Caco-2 (cell line): Measurements from ENCODE around the gene PRPF31. TPM values are rescaled to one million over a fixed set of nuclear protein-coding genes. Genes with fewer than 3 reads are reported as not detected.

Source experiments
- BruUV-seq: library from RNA; stranded (reverse); fragments of 400-500 nt; replicated peaks from 2 replicates; lab custom pipeline; 2021; lab: Mats Ljungman, UMichigan
- CTCF ChIA-PET: fragments of 300-600 bp; sonication (Branson Sonifier 250); formaldehyde crosslinking; loops from one replicate; lab custom pipeline; 2022; ENCODE audit warnings: antibody characterized with exemption; lab: Charles Lee
- POLR2A ChIA-PET: fragments of 300-600 bp; sonication (Branson Sonifier 250); formaldehyde crosslinking; loops from one replicate; lab custom pipeline; 2022; ENCODE audit warnings: antibody characterized with exemption; lab: Charles Lee
- DNase-seq, 2 experiments: peaks; one replicate each; pipeline versions ENCODE4 v3.0.0 to v3.0.0-alpha.2; 2020 to 2022
- H3K27me3 ChIP-seq: replicated peaks from 2 replicates; pipeline ENCODE4 v1.6.0; 2011; ENCODE audit warnings: low read length; ENCODE audit not compliant: control insufficient read depth, insufficient read depth
- H3K36me3 ChIP-seq: 2 replicates; pipeline ENCODE4 v1.5.1; 2011; ENCODE audit warnings: low read length; ENCODE audit not compliant: control insufficient read depth, insufficient read depth
- H3K4me1 ChIP-seq: fragments of 250-450 bp; sonication (Bioruptor Pico); 2 replicates; pipeline ENCODE4 v1.5.1; 2020; ENCODE audit warnings: mild to moderate bottlenecking
- H3K4me3 ChIP-seq: 2 replicates; pipeline ENCODE4 v1.5.1; 2011; ENCODE audit warnings: low read depth, mild to moderate bottlenecking, control low read depth, low read length
- H3K9me3 ChIP-seq: fragments of 250-450 bp; sonication (Bioruptor Pico); 2 replicates; pipeline ENCODE4 v1.5.1; 2020; ENCODE audit warnings: mild to moderate bottlenecking, moderate library complexity
- H3K27ac Mint-ChIP-seq: one replicate; pipeline ENCODE4 v1.8.0; 2022; ENCODE audit warnings: mixed read lengths; ENCODE audit not compliant: unreplicated experiment
- H3K27me3 Mint-ChIP-seq: one replicate; pipeline ENCODE4 v1.8.0; 2022; ENCODE audit warnings: mixed read lengths; ENCODE audit not compliant: insufficient read depth, unreplicated experiment
- H3K36me3 Mint-ChIP-seq: one replicate; pipeline ENCODE4 v1.8.0; 2022; ENCODE audit warnings: mild to moderate bottlenecking, mixed read lengths; ENCODE audit not compliant: insufficient read depth, unreplicated experiment
- H3K4me1 Mint-ChIP-seq: one replicate; pipeline ENCODE4 v1.8.0; 2022; ENCODE audit warnings: low read depth, mixed read lengths; ENCODE audit not compliant: unreplicated experiment
- H3K4me3 Mint-ChIP-seq: one replicate; pipeline ENCODE4 v1.8.0; 2022; ENCODE audit warnings: mild to moderate bottlenecking, moderate library complexity, mixed read lengths; ENCODE audit not compliant: unreplicated experiment
- H3K9me3 Mint-ChIP-seq: one replicate; pipeline ENCODE4 v1.8.0; 2022; ENCODE audit warnings: mixed read lengths; ENCODE audit not compliant: unreplicated experiment
- intact Hi-C: fragments of 100-400 bp; cut with micrococcal nuclease; formaldehyde crosslinking; loops from one replicate; pipeline ENCODE4 v1.10.0; 2022; ENCODE audit not compliant: unreplicated experiment
- total RNA-seq: library from RNA; stranded (reverse); gene quantifications from 2 replicates; pipeline ENCODE4 v1.2.3, GENCODE V29; 2022
- TF ChIP-seq, protein P1 (sequence below), 2 experiments: fragments of 200-600 bp in 1 of 2; IDR thresholded peaks; 1 replicate in 1 of 2; 2 replicates in 1 of 2; pipeline versions ENCODE4 v1.5.1 to v1.8.0; 2011 to 2022; ENCODE audit warnings: antibody characterized with exemption in 1 of 2, control low read depth in 1 of 2, inconsistent platforms in 1 of 2, low read depth in 1 of 2, low read length in 1 of 2, mild to moderate bottlenecking in 1 of 2, moderate library complexity in 1 of 2; ENCODE audit not compliant: insufficient read depth in 1 of 2, severe bottlenecking in 1 of 2, unreplicated experiment in 1 of 2

Gene PRPF31
- total RNA-seq, 1 experiment from 2014 or later, result 99.0 TPM

DNA sequence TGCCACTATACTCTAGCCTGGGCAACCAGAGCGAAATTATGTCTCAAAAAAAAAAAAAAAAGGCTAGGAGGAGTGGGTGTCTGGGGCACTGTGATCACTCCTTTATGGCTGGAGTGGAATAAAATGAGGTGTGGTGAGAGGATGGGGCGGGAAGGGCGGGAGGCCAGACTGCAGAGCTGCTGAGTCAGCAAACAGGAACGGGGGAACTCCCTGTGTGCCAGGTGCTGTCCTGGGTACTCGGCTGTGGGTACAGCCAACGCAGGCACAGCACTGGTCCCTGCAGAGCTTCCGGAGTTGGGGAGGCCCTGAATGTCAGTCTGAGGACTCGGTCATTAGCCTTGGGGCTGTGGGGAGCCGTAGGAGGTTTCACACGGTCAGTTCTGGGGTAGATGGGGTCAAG is 5.7 kb downstream of the PRPF31 start:
- peaks cover 66% of the 10 kb centered on the region for H3K36me3 Mint-ChIP-seq
- POLR2A ChIA-PET, result interaction anchor here (0.7 kb wide), 1 partner anchor 90 kb away, joined by 4 read pairs; no protein-coding TSS in a partner anchor
- no peak for DNase-seq
- BruUV-seq, result no TSS peak
- TF ChIP-seq, protein P1, sequence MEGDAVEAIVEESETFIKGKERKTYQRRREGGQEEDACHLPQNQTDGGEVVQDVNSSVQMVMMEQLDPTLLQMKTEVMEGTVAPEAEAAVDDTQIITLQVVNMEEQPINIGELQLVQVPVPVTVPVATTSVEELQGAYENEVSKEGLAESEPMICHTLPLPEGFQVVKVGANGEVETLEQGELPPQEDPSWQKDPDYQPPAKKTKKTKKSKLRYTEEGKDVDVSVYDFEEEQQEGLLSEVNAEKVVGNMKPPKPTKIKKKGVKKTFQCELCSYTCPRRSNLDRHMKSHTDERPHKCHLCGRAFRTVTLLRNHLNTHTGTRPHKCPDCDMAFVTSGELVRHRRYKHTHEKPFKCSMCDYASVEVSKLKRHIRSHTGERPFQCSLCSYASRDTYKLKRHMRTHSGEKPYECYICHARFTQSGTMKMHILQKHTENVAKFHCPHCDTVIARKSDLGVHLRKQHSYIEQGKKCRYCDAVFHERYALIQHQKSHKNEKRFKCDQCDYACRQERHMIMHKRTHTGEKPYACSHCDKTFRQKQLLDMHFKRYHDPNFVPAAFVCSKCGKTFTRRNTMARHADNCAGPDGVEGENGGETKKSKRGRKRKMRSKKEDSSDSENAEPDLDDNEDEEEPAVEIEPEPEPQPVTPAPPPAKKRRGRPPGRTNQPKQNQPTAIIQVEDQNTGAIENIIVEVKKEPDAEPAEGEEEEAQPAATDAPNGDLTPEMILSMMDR (IDR thresholded peaks at IDR 0.05; ENCODE audit: insufficient read depth in 1 of 2, low read depth in 1 of 2, low read length in 1 of 2, severe bottlenecking in 1 of 2, unreplicated experiment in 1 of 2), result no peak
- H3K27me3 Mint-ChIP-seq, result no peaks in the 10 kb centered on the region
- peaks cover 4% of the 10 kb centered on the region for H3K36me3 ChIP-seq
- no peaks in the 10 kb centered on the region for H3K27me3 ChIP-seq
- no peak overlapping the region for H3K27ac Mint-ChIP-seq
- no peaks in the 10 kb centered on the region for H3K9me3 ChIP-seq
- CTCF ChIA-PET, result no interaction called here
- H3K4me3 ChIP-seq, result no peak overlapping the region
- no peak overlapping the region for H3K4me3 Mint-ChIP-seq
- no peaks in the 10 kb centered on the region for H3K9me3 Mint-ChIP-seq
- no peaks in the 10 kb centered on the region for H3K4me1 Mint-ChIP-seq
- 0 out of 2 replicates have a peak, but pooled peaks cover 3% of the 10 kb centered on the region for H3K4me1 ChIP-seq
- intact Hi-C loops, result no loop called here

- TF ChIP-seq, protein P1 (IDR thresholded peaks at IDR 0.05; ENCODE audit: insufficient read depth in 1 of 2, low read depth in 1 of 2, low read length in 1 of 2, severe bottlenecking in 1 of 2, unreplicated experiment in 1 of 2), result no peak
- no peaks in the 10 kb centered on the region for H3K27me3 Mint-ChIP-seq
- ChIA-PET CTCF (no interaction called here), POLR2A (interaction anchor here (1.9 kb wide), 1 partner anchor 13 kb away, joined by 6 read pairs; the partner anchor contains the start of gene CNOT3)
- H3K4me1 Mint-ChIP-seq, result no peaks in the 10 kb centered on the region
- no peaks in the 10 kb centered on the region for H3K9me3 ChIP-seq
- no peak overlapping the region for H3K27ac Mint-ChIP-seq
- intact Hi-C loops, result no loop called here
- no peaks in the 10 kb centered on the region for H3K27me3 ChIP-seq
- no peak overlapping the region for H3K4me3 Mint-ChIP-seq
- BruUV-seq, result no TSS peak
- H3K36me3 ChIP-seq, result peaks cover 4% of the 10 kb centered on the region; the same call in 1 of the 2 replicates
- H3K9me3 Mint-ChIP-seq, result no peaks in the 10 kb centered on the region
- no peak for DNase-seq
- H3K4me3 ChIP-seq, result no peak overlapping the region
- H3K36me3 Mint-ChIP-seq, result peaks cover 62% of the 10 kb centered on the region
- H3K4me1 ChIP-seq, result no peaks in the 10 kb centered on the region
These were observed 8.1 kb downstream of the PRPF31 start for GRCh38 chr19:54123682-54124081.

DNA sequence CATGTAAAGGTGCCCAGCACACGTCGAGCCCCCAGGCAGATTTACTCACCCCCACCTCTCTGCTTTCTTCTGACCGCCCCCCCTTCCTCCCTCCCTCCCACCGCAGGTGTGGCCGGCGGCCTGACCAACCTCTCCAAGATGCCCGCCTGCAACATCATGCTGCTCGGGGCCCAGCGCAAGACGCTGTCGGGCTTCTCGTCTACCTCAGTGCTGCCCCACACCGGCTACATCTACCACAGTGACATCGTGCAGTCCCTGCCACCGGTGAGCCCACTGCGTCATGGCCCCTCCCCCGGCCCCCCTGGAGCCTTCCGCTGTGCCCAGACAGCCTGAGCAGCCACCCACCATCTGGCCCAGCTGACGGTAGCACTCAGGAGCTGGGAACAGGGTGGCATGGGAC is 8.8 kb downstream of the PRPF31 start:
- H3K4me3 ChIP-seq, result no peak overlapping the region
- CTCF ChIA-PET, result no interaction called here
- BruUV-seq, result no TSS peak
- H3K4me1 ChIP-seq, result no peaks in the 10 kb centered on the region
- TF ChIP-seq, protein P1 (IDR thresholded peaks at IDR 0.05; ENCODE audit: insufficient read depth in 1 of 2, low read depth in 1 of 2, low read length in 1 of 2, severe bottlenecking in 1 of 2, unreplicated experiment in 1 of 2), result no peak
- Mint-ChIP-seq H3K27ac (no peak overlapping the region), H3K36me3 (peaks cover 61% of the 10 kb centered on the region), H3K9me3 (no peaks in the 10 kb centered on the region), H3K4me1 (no peaks in the 10 kb centered on the region), H3K27me3 (no peaks in the 10 kb centered on the region), H3K4me3 (no peak overlapping the region)
- H3K27me3 ChIP-seq, result no peaks in the 10 kb centered on the region
- POLR2A ChIA-PET, result interaction anchor here (1.9 kb wide), 1 partner anchor 13 kb away, joined by 6 read pairs; the partner anchor contains the start of gene CNOT3
- intact Hi-C loops, result no loop called here
- no peak for DNase-seq
- H3K9me3 ChIP-seq, result no peaks in the 10 kb centered on the region
- peaks cover 4% of the 10 kb centered on the region; the same call in 1 of the 2 replicates for H3K36me3 ChIP-seq
